ENCODE results near the gene INPP5F.
"Not testable (repeated sequence)": the region's sequence is repeated elsewhere in the genome, so short reads cannot be mapped to it uniquely, and the experiment has no call there.

The INPP5F gene

DNA sequence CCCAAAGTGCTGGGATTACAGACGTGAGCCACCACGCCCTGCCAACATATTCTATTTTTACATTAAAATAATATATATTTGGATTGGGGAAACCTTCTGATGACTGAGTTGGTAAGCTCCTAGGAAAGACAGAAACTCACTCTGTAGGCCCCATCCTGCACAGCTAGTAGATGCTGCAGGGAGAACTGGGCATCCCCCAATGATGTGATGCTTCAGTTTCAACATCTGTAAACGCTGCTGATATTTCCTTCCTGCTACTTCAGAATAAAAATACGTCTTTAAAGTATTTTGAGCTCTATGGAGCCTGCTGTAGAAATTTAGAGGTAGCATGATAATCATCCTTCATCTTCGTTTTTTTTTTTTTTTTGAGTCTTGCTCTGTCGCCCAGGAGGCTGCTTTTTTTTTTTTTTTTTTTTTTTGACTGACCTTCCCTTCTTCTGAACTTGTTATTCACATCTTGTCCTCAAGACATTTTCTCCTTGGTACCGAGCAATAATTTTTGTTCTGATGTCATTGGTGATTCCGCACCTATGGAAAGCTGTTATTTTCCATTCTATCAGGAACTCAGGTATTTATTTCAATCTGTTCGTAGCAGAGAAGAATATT is 21.8 kb upstream of the INPP5F start:
- no peak overlapping the region for H3K4me3 ChIP-seq (replicated peaks; ENCODE audit: insufficient read depth, low read length)
- no peak overlapping the region for H3K27ac ChIP-seq (replicated peaks)
- no peak for DNase-seq (ENCODE audit: low read depth in 1 of 2, low spot score in 1 of 2)
- TF ChIP-seq, protein P1, sequence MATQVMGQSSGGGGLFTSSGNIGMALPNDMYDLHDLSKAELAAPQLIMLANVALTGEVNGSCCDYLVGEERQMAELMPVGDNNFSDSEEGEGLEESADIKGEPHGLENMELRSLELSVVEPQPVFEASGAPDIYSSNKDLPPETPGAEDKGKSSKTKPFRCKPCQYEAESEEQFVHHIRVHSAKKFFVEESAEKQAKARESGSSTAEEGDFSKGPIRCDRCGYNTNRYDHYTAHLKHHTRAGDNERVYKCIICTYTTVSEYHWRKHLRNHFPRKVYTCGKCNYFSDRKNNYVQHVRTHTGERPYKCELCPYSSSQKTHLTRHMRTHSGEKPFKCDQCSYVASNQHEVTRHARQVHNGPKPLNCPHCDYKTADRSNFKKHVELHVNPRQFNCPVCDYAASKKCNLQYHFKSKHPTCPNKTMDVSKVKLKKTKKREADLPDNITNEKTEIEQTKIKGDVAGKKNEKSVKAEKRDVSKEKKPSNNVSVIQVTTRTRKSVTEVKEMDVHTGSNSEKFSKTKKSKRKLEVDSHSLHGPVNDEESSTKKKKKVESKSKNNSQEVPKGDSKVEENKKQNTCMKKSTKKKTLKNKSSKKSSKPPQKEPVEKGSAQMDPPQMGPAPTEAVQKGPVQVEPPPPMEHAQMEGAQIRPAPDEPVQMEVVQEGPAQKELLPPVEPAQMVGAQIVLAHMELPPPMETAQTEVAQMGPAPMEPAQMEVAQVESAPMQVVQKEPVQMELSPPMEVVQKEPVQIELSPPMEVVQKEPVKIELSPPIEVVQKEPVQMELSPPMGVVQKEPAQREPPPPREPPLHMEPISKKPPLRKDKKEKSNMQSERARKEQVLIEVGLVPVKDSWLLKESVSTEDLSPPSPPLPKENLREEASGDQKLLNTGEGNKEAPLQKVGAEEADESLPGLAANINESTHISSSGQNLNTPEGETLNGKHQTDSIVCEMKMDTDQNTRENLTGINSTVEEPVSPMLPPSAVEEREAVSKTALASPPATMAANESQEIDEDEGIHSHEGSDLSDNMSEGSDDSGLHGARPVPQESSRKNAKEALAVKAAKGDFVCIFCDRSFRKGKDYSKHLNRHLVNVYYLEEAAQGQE (IDR thresholded peaks at IDR 0.05; ENCODE audit: insufficient replicate concordance, low read depth) = no peak
- TF ChIP-seq, protein P2, sequence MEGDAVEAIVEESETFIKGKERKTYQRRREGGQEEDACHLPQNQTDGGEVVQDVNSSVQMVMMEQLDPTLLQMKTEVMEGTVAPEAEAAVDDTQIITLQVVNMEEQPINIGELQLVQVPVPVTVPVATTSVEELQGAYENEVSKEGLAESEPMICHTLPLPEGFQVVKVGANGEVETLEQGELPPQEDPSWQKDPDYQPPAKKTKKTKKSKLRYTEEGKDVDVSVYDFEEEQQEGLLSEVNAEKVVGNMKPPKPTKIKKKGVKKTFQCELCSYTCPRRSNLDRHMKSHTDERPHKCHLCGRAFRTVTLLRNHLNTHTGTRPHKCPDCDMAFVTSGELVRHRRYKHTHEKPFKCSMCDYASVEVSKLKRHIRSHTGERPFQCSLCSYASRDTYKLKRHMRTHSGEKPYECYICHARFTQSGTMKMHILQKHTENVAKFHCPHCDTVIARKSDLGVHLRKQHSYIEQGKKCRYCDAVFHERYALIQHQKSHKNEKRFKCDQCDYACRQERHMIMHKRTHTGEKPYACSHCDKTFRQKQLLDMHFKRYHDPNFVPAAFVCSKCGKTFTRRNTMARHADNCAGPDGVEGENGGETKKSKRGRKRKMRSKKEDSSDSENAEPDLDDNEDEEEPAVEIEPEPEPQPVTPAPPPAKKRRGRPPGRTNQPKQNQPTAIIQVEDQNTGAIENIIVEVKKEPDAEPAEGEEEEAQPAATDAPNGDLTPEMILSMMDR (IDR thresholded peaks at IDR 0.05; ENCODE audit: insufficient read depth, low read length) = no peak
- TF ChIP-seq GABPA (IDR thresholded peaks at IDR 0.05; ENCODE audit: low read depth) (no peak), POLR2AphosphoS5 (IDR thresholded peaks at IDR 0.05; ENCODE audit: low read depth) (no peak), SPI1 (IDR thresholded peaks at IDR 0.05; ENCODE audit: borderline replicate concordance, low read depth) (no peak)
- no peaks in the 10 kb centered on the region for H3K27me3 ChIP-seq (ENCODE audit: insufficient read depth, poor library complexity, severe bottlenecking)

DNA sequence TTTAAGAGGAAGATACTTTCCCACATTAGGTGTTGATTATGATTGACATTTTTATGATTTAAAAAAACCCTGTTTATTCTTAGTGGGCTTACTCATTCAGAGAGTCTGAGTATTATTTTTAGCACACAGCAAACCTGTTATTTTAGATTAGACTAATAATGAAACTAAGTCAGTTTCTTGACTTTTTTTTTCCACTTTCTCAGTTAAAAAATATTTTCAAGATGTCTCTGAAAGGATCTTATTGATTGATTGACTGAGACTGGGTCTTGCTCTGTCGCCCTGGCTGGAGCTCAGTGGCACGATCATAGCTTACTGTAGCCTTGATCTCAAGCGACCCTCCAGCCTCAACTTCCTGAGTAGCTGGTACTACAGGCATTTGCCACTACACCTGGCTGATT is 20.4 kb upstream of the INPP5F start:
- Histone ChIP-seq H3K4me3 (replicated peaks; ENCODE audit: insufficient read depth, low read length) (no peak overlapping the region), H3K27me3 (ENCODE audit: insufficient read depth, poor library complexity, severe bottlenecking) (no peaks in the 10 kb centered on the region), H3K27ac (replicated peaks) (no peak overlapping the region)
- no peak for DNase-seq (ENCODE audit: low read depth in 1 of 2, low spot score in 1 of 2)
- TF ChIP-seq GABPA (IDR thresholded peaks at IDR 0.05; ENCODE audit: low read depth) = no peak
- TF ChIP-seq POLR2AphosphoS5 (IDR thresholded peaks at IDR 0.05; ENCODE audit: low read depth) = no peak
- TF ChIP-seq, protein P1 (IDR thresholded peaks at IDR 0.05; ENCODE audit: insufficient replicate concordance, low read depth) = no peak
- TF ChIP-seq, protein P2 (IDR thresholded peaks at IDR 0.05; ENCODE audit: insufficient read depth, low read length) = no peak
- no peak for TF ChIP-seq SPI1 (IDR thresholded peaks at IDR 0.05; ENCODE audit: borderline replicate concordance, low read depth)

DNA sequence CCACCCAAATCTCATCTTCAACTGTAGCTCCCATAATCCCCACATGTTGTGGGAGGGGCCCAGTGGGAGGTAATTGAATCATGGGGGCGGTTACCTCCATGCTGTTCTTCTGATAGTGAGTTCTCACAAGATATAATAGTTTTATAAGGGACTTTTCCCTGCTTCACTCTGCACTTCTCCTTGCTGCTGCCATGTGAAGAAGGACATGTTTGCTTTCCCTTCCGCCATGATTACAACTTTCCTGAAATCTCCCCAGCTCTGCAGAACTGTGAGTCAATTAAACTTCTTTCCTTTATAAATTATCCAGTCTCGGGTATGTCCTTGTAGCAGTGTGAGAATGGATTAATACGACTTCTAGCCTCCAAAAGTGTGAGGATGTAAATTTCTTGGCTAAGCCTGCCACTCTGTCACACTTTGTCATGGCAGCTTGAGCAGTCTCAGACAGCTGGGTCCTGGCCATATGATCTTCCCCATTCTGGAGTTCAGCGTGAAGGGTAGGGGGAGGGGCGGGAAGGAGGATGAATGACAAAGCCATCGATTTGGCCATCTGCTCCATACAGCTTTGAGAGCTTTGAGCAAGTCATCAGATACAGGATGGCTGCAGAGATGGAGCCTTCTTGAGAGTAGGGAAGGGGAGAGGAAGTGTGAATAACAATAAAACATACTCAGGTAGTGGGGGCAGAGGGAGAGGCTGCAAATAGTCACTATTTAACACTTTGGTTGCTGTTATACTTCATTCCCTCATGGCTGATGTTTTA is 19.1 kb upstream of the INPP5F start:
- DNase-seq (ENCODE audit: low read depth in 1 of 2, low spot score in 1 of 2) = no peak

DNA sequence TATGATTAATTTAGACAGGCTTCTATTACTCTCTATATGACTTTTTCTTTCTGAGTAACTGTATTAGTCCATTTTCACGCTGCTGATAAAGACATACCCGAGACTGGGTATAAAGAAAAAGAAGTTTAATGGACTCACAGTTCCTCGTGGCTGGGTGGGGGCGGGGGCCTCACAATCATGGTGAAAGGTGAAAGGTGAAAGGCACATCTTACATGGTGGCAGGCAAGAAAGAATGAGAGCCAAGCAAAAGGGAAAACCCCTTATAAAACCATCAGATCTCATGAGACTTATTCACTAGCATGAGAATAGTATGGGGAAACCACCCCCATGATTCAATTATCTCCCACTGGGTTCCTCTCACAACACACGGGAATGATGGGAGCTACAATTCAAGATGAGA is 18.5 kb upstream of the INPP5F start:
- H3K27me3 ChIP-seq (ENCODE audit: insufficient read depth, poor library complexity, severe bottlenecking); H3K27ac ChIP-seq (replicated peaks); H3K4me3 ChIP-seq (replicated peaks; ENCODE audit: insufficient read depth, low read length); DNase-seq (ENCODE audit: low read depth in 1 of 2, low spot score in 1 of 2): not testable (repeated sequence)

More for the DNA sequence above, 19.1 kb upstream of the INPP5F start:
- Histone ChIP-seq H3K27me3 (ENCODE audit: insufficient read depth, poor library complexity, severe bottlenecking) (no peaks in the 10 kb centered on the region), H3K27ac (replicated peaks) (no peak overlapping the region), H3K4me3 (replicated peaks; ENCODE audit: insufficient read depth, low read length) (no peak overlapping the region)
- TF ChIP-seq, protein P1 (IDR thresholded peaks at IDR 0.05; ENCODE audit: insufficient replicate concordance, low read depth) = no peak
- TF ChIP-seq SPI1 (IDR thresholded peaks at IDR 0.05; ENCODE audit: borderline replicate concordance, low read depth) (no peak), GABPA (IDR thresholded peaks at IDR 0.05; ENCODE audit: low read depth) (no peak), POLR2AphosphoS5 (IDR thresholded peaks at IDR 0.05; ENCODE audit: low read depth) (no peak)
- TF ChIP-seq, protein P2 (IDR thresholded peaks at IDR 0.05; ENCODE audit: insufficient read depth, low read length) = no peak

DNA sequence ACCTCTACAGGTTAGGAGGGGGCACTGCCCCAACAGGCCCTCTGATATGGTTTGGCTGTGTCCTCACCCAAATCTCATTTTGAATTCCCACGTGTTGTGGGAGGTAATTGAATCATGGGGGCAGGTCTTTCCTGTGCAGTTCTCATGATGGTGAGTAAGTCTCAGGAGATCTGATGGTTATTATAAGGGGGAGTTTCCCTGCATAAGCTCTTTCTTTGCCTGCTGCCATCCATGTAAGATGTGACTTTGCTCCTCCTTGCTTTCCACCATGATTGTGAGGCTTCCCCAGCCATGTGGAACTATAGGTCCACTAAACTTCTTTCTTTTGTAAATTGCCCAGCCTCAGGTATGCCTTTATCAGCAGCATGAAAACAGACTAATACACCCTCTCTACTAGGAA is 14.9 kb upstream of the INPP5F start:
- not testable (repeated sequence) for DNase-seq (ENCODE audit: low read depth in 1 of 2, low spot score in 1 of 2); H3K4me3 ChIP-seq (replicated peaks; ENCODE audit: insufficient read depth, low read length); H3K27ac ChIP-seq (replicated peaks); H3K27me3 ChIP-seq (ENCODE audit: insufficient read depth, poor library complexity, severe bottlenecking)

All from HL-60 (cell line).